ENCODE data around the gene RASA4B.

- TF ChIP-seq CTCF (IDR thresholded peaks at IDR 0.05), result no peak
- TF ChIP-seq POLR2A (IDR thresholded peaks at IDR 0.05), result no peak
- no peak for TF ChIP-seq POLR2AphosphoS5 (IDR thresholded peaks at IDR 0.05)
These were observed 61.2 kb downstream of the RASA4B start for GRCh38 chr7:102456327-102456726.
